Parathyroid adenoma (tissue), 2 donors: ENCODE results near the gene IL17REL.

Experiments
- H2AFZ ChIP-seq: fragments of 300-600 bp; sonication (generic); one replicate; pipeline ENCODE4 v1.7.0; 2017; ENCODE audit warnings: antibody characterized with exemption, mild to moderate bottlenecking
- H3K27ac ChIP-seq: fragments of 300-600 bp; sonication (generic); one replicate; pipeline ENCODE4 v1.7.0; 2017
- H3K27me3 ChIP-seq: fragments of 300-600 bp; sonication (generic); one replicate; pipeline ENCODE4 v1.7.0; 2017; ENCODE audit warnings: low read length; ENCODE audit not compliant: control insufficient read depth, insufficient read depth
- H3K36me3 ChIP-seq: fragments of 300-600 bp; sonication (generic); one replicate; pipeline ENCODE4 v1.7.0; 2017; ENCODE audit warnings: low read length; ENCODE audit not compliant: control insufficient read depth, insufficient read depth
- H3K4me1 ChIP-seq: fragments of 300-600 bp; sonication (generic); one replicate; pipeline ENCODE4 v1.7.0; 2017; ENCODE audit warnings: control low read depth
- H3K4me2 ChIP-seq: fragments of 300-600 bp; sonication (generic); one replicate; pipeline ENCODE4 v1.7.0; 2017; ENCODE audit warnings: low read length
- H3K4me3 ChIP-seq: fragments of 300-600 bp; sonication (generic); one replicate; pipeline ENCODE4 v1.7.0; 2017; ENCODE audit warnings: low read depth, low read length
- H3K79me2 ChIP-seq: fragments of 300-600 bp; sonication (generic); one replicate; pipeline ENCODE4 v1.7.0; 2017; ENCODE audit warnings: control low read depth
- H3K9ac ChIP-seq: fragments of 300-600 bp; sonication (generic); one replicate; pipeline ENCODE4 v1.7.0; 2017; ENCODE audit warnings: mild to moderate bottlenecking
- H3K9me3 ChIP-seq: fragments of 300-600 bp; sonication (generic); one replicate; pipeline ENCODE4 v1.7.0; 2017; ENCODE audit warnings: low read length; ENCODE audit not compliant: control insufficient read depth
- TF ChIP-seq, protein P1 (sequence below): fragments of 300-600 bp; sonication (generic); IDR thresholded peaks from one replicate; pipeline ENCODE4 v1.7.0; 2017; ENCODE audit warnings: antibody characterized with exemption, mild to moderate bottlenecking
- donor health status: primary hyperparathyroidism.

The IL17REL gene

DNA sequence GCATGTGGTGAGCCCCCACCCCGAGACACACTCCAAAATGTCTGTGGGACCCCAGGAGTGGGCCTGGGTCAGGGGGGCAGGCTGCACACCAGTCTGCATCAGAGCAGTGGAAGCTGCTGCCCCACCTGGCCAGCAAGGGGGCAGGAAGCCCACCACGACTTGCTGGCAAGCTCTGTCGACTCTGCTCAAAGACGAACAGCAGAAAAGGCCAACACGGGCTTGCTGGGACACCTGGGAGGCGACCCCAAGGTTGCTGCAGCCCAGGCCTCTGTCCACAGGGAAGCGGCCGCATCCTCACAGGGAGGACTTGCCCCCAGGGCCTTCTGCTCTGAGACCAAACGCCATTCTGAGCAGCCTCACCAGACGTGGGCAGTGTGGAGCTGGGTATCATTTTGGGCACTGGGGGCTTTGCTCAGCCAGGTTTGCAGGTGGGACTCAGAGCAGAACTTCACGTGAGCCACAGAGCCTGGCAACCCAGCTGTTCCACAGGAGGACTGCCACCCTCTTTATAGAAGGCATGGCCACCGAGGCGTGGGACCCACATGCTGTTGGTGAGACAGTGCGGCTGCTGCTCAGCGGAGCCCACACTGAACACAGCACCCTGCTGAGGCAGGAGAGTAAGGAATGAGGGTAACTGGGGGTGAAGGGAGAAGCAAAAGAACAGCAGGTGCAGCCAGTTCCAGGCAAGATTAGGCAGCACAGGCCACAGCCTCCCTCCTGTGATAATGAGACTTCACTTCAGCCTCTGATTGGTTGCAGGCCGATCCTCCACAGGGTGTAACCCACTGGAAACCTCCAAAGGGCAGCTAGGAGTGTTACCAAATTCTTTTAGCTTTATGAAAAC, 11.0 kb downstream of the IL17REL start:
- TF ChIP-seq, protein P1, sequence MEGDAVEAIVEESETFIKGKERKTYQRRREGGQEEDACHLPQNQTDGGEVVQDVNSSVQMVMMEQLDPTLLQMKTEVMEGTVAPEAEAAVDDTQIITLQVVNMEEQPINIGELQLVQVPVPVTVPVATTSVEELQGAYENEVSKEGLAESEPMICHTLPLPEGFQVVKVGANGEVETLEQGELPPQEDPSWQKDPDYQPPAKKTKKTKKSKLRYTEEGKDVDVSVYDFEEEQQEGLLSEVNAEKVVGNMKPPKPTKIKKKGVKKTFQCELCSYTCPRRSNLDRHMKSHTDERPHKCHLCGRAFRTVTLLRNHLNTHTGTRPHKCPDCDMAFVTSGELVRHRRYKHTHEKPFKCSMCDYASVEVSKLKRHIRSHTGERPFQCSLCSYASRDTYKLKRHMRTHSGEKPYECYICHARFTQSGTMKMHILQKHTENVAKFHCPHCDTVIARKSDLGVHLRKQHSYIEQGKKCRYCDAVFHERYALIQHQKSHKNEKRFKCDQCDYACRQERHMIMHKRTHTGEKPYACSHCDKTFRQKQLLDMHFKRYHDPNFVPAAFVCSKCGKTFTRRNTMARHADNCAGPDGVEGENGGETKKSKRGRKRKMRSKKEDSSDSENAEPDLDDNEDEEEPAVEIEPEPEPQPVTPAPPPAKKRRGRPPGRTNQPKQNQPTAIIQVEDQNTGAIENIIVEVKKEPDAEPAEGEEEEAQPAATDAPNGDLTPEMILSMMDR = no peak
- H3K27me3 ChIP-seq = no peaks in the 10 kb centered on the region
- H3K9me3 ChIP-seq = no peaks in the 10 kb centered on the region
- no peaks in the 10 kb centered on the region for H3K4me1 ChIP-seq
- H3K79me2 ChIP-seq = no peaks in the 10 kb centered on the region
- no peak overlapping the region for H3K9ac ChIP-seq
- H3K36me3 ChIP-seq = no peaks in the 10 kb centered on the region
- no peak overlapping the region for H3K4me2 ChIP-seq
- H2AFZ ChIP-seq = no peak overlapping the region
- H3K4me3 ChIP-seq = no peak overlapping the region
- H3K27ac ChIP-seq = no peak overlapping the region

DNA sequence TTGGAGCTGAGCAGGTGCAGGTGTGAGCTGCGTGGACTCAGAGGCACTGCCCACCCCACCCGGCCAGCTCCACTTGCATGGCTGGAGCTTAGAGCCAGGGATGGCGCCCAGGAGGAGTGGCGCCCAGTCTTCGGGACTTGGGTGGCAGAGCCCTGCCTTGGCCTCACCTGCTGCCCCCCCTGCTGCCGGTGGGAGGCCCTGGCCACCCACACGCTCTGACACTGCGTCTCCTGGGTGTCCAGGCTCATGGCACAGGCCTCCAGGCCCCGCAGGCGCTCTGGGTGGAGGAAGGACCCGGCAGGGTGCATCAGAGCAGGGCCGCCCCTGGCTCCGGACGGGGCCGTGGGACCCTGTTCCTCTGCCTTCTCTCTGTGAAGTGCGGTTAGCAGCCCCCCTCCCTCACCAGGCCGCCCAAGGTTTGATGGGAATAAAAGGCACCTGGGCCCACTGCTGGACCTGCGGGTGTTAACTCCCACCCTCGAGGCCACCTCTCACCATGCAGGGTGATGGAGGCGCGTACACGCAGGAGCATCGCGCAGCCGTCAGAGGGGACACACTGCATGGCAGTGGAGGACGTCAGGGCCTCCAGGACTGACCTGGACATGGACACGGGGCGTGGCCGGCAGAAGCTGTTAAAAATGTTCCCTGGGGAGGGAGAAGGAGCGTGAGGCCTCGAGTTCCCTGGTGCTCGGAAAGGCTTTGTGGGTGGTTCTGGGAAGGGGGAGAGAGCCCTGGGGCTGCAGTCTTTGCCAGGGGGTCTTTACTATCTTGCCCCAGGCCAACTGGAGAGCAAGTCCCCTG, 11.8 kb downstream of the IL17REL start:
- H3K79me2 ChIP-seq = no peaks in the 10 kb centered on the region
- no peaks in the 10 kb centered on the region for H3K27me3 ChIP-seq
- H3K9ac ChIP-seq = no peak overlapping the region
- no peaks in the 10 kb centered on the region for H3K36me3 ChIP-seq
- no peak overlapping the region for H3K4me2 ChIP-seq
- H3K9me3 ChIP-seq = no peaks in the 10 kb centered on the region
- H3K4me3 ChIP-seq = no peak overlapping the region
- H3K27ac ChIP-seq = no peak overlapping the region
- H2AFZ ChIP-seq = no peak overlapping the region
- no peaks in the 10 kb centered on the region for H3K4me1 ChIP-seq
- TF ChIP-seq, protein P1 = no peak

DNA sequence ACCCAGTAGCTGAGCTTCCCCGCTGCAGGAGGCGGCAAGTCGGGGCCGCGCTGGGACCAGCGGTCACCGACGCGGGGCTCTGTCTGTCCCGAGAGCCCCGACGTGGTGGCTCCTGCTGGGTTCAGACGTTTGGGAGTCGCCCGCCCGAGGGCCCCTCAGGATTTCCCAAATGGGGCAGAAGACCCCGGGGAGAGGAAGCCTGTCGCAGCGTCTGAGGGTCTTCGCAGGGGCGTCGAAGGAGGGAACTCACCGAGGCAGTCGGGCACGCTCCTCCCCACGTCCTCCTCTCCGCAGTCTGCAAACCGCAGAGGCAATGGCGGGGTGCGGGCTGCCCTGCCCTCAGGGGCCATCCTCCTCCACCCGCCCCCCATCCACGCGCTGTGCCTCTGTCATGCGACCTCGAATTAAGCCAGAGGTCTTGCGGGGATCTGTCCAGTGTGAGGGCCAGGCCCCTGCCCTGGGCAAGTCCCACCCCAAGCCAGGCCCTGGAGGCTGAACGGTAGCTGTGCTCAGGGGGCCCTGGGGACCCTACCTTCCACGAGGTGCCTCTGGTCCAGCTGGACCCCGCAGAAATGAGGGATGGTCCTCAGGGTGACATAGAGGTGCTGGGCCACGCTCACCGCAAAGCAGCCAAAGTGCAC, 12.5 kb downstream of the IL17REL start:
- H3K36me3 ChIP-seq = no peaks in the 10 kb centered on the region
- no peaks in the 10 kb centered on the region for H3K79me2 ChIP-seq
- H3K4me2 ChIP-seq = no peak overlapping the region
- no peaks in the 10 kb centered on the region for H3K9me3 ChIP-seq
- H3K4me1 ChIP-seq = no peaks in the 10 kb centered on the region
- no peak overlapping the region for H3K4me3 ChIP-seq
- TF ChIP-seq, protein P1 = no peak
- H3K9ac ChIP-seq = no peak overlapping the region
- no peak overlapping the region for H2AFZ ChIP-seq
- no peaks in the 10 kb centered on the region for H3K27me3 ChIP-seq
- H3K27ac ChIP-seq = no peak overlapping the region

DNA sequence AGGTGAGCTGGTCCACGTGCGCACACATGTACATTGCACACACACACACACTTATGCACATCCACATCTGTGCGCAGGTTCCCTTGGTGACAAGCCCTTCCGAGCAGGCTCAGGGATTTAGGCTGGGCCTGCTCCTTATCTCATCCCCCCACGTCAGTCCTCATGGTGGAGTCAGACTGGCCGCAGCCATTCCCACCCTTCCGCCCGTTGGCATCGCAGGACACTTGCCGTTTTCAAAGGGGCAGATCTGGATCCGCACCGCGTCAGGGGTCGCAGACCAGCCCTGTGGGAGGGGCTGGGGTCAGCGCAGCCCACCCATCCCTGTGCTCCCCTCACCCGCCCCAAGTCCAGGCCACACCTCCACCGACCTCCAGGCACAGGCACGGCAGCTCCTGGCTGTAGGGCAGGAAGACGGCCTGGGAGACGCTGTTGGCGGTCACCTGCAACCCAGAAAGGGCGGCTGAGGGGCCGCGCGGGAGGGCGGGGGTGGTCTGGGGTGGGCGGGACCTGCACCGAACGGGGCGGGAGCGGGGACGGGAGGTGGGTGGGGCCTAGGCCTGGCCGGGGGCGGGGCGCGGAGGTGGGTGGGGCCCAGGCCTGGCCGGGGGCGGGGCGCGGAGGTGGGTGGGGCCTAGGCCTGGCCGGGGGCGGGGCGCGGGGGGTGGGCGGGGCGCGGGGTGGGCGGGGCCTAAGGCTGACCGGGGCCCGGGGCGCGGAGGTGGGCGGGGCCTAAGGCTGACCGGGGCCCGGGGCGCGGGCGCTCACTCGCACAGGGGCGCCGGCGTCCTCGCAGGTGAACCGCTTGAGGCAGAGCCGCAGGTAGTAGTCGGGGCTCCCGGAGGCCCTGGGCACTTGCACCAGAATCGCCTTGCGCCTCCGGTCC, 13.3 kb downstream of the IL17REL start:
- H3K4me3 ChIP-seq = no peak overlapping the region
- TF ChIP-seq, protein P1 = no peak
- no peak overlapping the region for H2AFZ ChIP-seq
- H3K9ac ChIP-seq = no peak overlapping the region
- H3K4me2 ChIP-seq = no peak overlapping the region
- no peaks in the 10 kb centered on the region for H3K4me1 ChIP-seq
- H3K36me3 ChIP-seq = no peaks in the 10 kb centered on the region
- no peaks in the 10 kb centered on the region for H3K27me3 ChIP-seq
- H3K79me2 ChIP-seq = no peaks in the 10 kb centered on the region
- no peak overlapping the region for H3K27ac ChIP-seq
- no peaks in the 10 kb centered on the region for H3K9me3 ChIP-seq
